Measurements from ENCODE around the gene KMT2B.
A peak's percentile ranks its signal among the peaks of the same experiment; 100 is the strongest.

The KMT2B gene

GRCh38 chr19:35718345-35719041, 690 bp downstream of the KMT2B start:
- Histone ChIP-seq H3K23ac (ENCODE audit: low read length in 2 of 2) (peak overlapping the region in 1 of 2 experiments; percentile 97), H4K8ac (ENCODE audit: low read length) (no peak overlapping the region), H3K14ac (ENCODE audit: low read length in 2 of 2) (peak overlapping the region; percentile 63 to 98), H3K4me2 (ENCODE audit: low read length, poor library complexity, severe bottlenecking) (peak overlapping the region; percentile 82), H2AFZ (ENCODE audit: low read depth, low read length) (no peak overlapping the region), H3K18ac (ENCODE audit: low read depth in 1 of 2, low read length in 2 of 2) (peak overlapping the region; percentile 74 to 84), H3K4ac (ENCODE audit: low read depth in 1 of 2, low read length in 2 of 2) (peak overlapping the region in 1 of 2 experiments; percentile 86), H2AK5ac (ENCODE audit: low read length, severe bottlenecking) (no peak overlapping the region), H3K4me3 (ENCODE audit: insufficient read depth in 1 of 2, low read depth in 1 of 2, low read length in 2 of 2) (peak overlapping the region; percentile 85 to 95), H3K9ac (ENCODE audit: low read length) (peak overlapping the region; percentile 92), H3K9me3 (ENCODE audit: control insufficient read depth, low read length) (no peaks in the 10 kb centered on the region), H3K27ac (ENCODE audit: low read length, poor library complexity, severe bottlenecking) (peak overlapping the region; percentile 33), H3K27me3 (ENCODE audit: control insufficient read depth in 1 of 2, insufficient read depth in 1 of 2, low read length in 2 of 2) (peaks cover 0 to 14% of the 10 kb centered on the region in 2 experiments), H3K36me3 (ENCODE audit: control insufficient read depth in 1 of 2, insufficient read depth in 2 of 2, low read depth in 1 of 2, low read length in 2 of 2) (peaks cover 30 to 40% of the 10 kb centered on the region in 2 experiments), H2BK12ac (ENCODE audit: low read length in 2 of 2) (no peak overlapping the region), H3K4me1 (ENCODE audit: control insufficient read depth, insufficient read depth, low read depth, low read length) (peaks cover 23% of the 10 kb centered on the region), H3K79me1 (replicated peaks; ENCODE audit: low read length, poor library complexity, severe bottlenecking) (peaks cover 38% of the 10 kb centered on the region), H2BK15ac (ENCODE audit: low read depth, poor library complexity, severe bottlenecking) (peak overlapping the region; percentile 95), H2BK120ac (ENCODE audit: low read depth, low read length) (peak overlapping the region; percentile 89), H4K91ac (ENCODE audit: low read length) (no peak overlapping the region), H2BK5ac (ENCODE audit: low read depth, low read length, poor library complexity, severe bottlenecking) (no peak overlapping the region)
- 4% methylated on average over 34 of the region's 42 CpGs for WGBS
- peak; percentile 30 for DNase-seq

DNA sequence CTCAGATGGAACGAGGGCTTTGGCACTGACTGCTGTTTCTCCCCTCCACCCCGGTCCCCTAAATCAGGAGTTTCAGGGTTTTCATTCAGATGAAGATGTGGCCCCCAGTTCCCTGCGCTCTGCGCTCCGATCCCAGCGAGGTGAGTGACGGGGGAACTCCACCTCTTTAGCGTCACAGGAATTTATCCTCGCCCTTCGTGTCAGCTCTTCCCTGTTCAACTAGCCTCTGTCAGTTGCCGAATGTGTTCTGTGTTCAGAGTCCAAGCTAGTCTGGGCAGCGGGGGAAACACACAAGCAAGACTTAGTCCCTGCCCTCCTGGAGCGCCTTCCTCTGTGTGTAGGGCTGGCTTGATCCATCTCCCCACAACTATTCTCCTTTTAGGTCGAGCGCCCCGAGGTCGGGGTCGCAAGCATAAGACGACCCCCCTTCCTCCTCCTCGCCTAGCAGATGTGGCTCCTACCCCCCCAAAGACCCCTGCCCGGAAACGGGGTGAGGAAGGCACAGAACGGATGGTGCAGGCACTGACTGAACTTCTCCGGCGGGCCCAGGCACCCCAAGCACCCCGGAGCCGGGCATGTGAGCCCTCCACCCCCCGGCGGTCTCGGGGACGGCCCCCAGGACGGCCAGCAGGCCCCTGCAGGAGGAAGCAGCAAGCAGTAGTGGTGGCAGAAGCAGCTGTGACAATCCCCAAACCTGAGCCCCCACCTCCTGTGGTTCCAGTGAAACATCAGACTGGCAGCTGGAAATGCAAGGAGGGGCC, 1.8 kb downstream of the KMT2B start:
- H3K4me3 ChIP-seq (ENCODE audit: insufficient read depth in 1 of 2, low read depth in 1 of 2, low read length in 2 of 2) = peak overlapping the region; percentile 4 to 95
- H2BK5ac ChIP-seq (ENCODE audit: low read depth, low read length, poor library complexity, severe bottlenecking) = no peak overlapping the region
- H2BK120ac ChIP-seq (ENCODE audit: low read depth, low read length) = no peak overlapping the region
- peak overlapping the region; percentile 83 for H2BK15ac ChIP-seq (ENCODE audit: low read depth, poor library complexity, severe bottlenecking)
- H3K36me3 ChIP-seq (ENCODE audit: control insufficient read depth in 1 of 2, insufficient read depth in 2 of 2, low read depth in 1 of 2, low read length in 2 of 2) = peaks cover 40 to 51% of the 10 kb centered on the region in 2 experiments
- H2AK5ac ChIP-seq (ENCODE audit: low read length, severe bottlenecking) = no peak overlapping the region
- no peak overlapping the region for H3K23ac ChIP-seq (ENCODE audit: low read length in 2 of 2)
- no peaks in the 10 kb centered on the region for H3K9me3 ChIP-seq (ENCODE audit: control insufficient read depth, low read length)
- WGBS = 94% methylated on average over 32 of the region's 32 CpGs
- no peak overlapping the region for H4K8ac ChIP-seq (ENCODE audit: low read length)
- H2AFZ ChIP-seq (ENCODE audit: low read depth, low read length) = no peak overlapping the region
- no peak overlapping the region for H3K27ac ChIP-seq (ENCODE audit: low read length, poor library complexity, severe bottlenecking)
- peaks cover 23% of the 10 kb centered on the region for H3K4me1 ChIP-seq (ENCODE audit: control insufficient read depth, insufficient read depth, low read depth, low read length)
- no peak for DNase-seq
- H3K27me3 ChIP-seq (ENCODE audit: control insufficient read depth in 1 of 2, insufficient read depth in 1 of 2, low read length in 2 of 2) = peaks cover 0 to 4% of the 10 kb centered on the region in 2 experiments
- H3K18ac ChIP-seq (ENCODE audit: low read depth in 1 of 2, low read length in 2 of 2) = no peak overlapping the region
- H2BK12ac ChIP-seq (ENCODE audit: low read length in 2 of 2) = no peak overlapping the region
- peaks cover 47% of the 10 kb centered on the region for H3K79me1 ChIP-seq (replicated peaks; ENCODE audit: low read length, poor library complexity, severe bottlenecking)
- H3K14ac ChIP-seq (ENCODE audit: low read length in 2 of 2) = no peak overlapping the region
- H3K9ac ChIP-seq (ENCODE audit: low read length) = peak overlapping the region; percentile 92
- H3K4me2 ChIP-seq (ENCODE audit: low read length, poor library complexity, severe bottlenecking) = peak overlapping the region; percentile 82
- H3K4ac ChIP-seq (ENCODE audit: low read depth in 1 of 2, low read length in 2 of 2) = no peak overlapping the region
- H4K91ac ChIP-seq (ENCODE audit: low read length) = no peak overlapping the region

- no peak overlapping the region for H2BK5ac ChIP-seq (ENCODE audit: low read depth, low read length, poor library complexity, severe bottlenecking)
- no peak overlapping the region for H3K4ac ChIP-seq (ENCODE audit: low read depth in 1 of 2, low read length in 2 of 2)
- peaks cover 23% of the 10 kb centered on the region for H3K4me1 ChIP-seq (ENCODE audit: control insufficient read depth, insufficient read depth, low read depth, low read length)
- no peak overlapping the region for H3K18ac ChIP-seq (ENCODE audit: low read depth in 1 of 2, low read length in 2 of 2)
- H3K9ac ChIP-seq (ENCODE audit: low read length) = no peak overlapping the region
- H3K9me3 ChIP-seq (ENCODE audit: control insufficient read depth, low read length) = no peaks in the 10 kb centered on the region
- no peak overlapping the region for H2AK5ac ChIP-seq (ENCODE audit: low read length, severe bottlenecking)
- peaks cover 46 to 57% of the 10 kb centered on the region in 2 experiments for H3K36me3 ChIP-seq (ENCODE audit: control insufficient read depth in 1 of 2, insufficient read depth in 2 of 2, low read depth in 1 of 2, low read length in 2 of 2)
- H3K23ac ChIP-seq (ENCODE audit: low read length in 2 of 2) = no peak overlapping the region
- no peak overlapping the region for H3K14ac ChIP-seq (ENCODE audit: low read length in 2 of 2)
- no peak for DNase-seq
- H2BK15ac ChIP-seq (ENCODE audit: low read depth, poor library complexity, severe bottlenecking) = no peak overlapping the region
- WGBS = 97% methylated on average over 8 of the region's 9 CpGs
- H2AFZ ChIP-seq (ENCODE audit: low read depth, low read length) = no peak overlapping the region
- peaks cover 50% of the 10 kb centered on the region for H3K79me1 ChIP-seq (replicated peaks; ENCODE audit: low read length, poor library complexity, severe bottlenecking)
- H3K27ac ChIP-seq (ENCODE audit: low read length, poor library complexity, severe bottlenecking) = no peak overlapping the region
- H2BK12ac ChIP-seq (ENCODE audit: low read length in 2 of 2) = no peak overlapping the region
- H3K4me2 ChIP-seq (ENCODE audit: low read length, poor library complexity, severe bottlenecking) = no peak overlapping the region
- H3K27me3 ChIP-seq (ENCODE audit: control insufficient read depth in 1 of 2, insufficient read depth in 1 of 2, low read length in 2 of 2) = no peaks in the 10 kb centered on the region
- no peak overlapping the region for H4K91ac ChIP-seq (ENCODE audit: low read length)
- H2BK120ac ChIP-seq (ENCODE audit: low read depth, low read length) = no peak overlapping the region
- no peak overlapping the region for H4K8ac ChIP-seq (ENCODE audit: low read length)
- H3K4me3 ChIP-seq (ENCODE audit: insufficient read depth in 1 of 2, low read depth in 1 of 2, low read length in 2 of 2) = no peak overlapping the region
Observed at GRCh38 chr19:35720163-35720524, 2.3 kb downstream of the KMT2B start.

- no peak overlapping the region for H2AK5ac ChIP-seq (ENCODE audit: low read length, severe bottlenecking)
- no peak overlapping the region for H3K4ac ChIP-seq (ENCODE audit: low read depth in 1 of 2, low read length in 2 of 2)
- over 99% methylated on average over 17 of the region's 17 CpGs for WGBS
Observed at GRCh38 chr19:35720648-35721047, 2.8 kb downstream of the KMT2B start.

More at GRCh38 chr19:35720648-35721047, 2.8 kb downstream of the KMT2B start:
- no peak overlapping the region for H4K8ac ChIP-seq (ENCODE audit: low read length)
- no peak overlapping the region for H3K9ac ChIP-seq (ENCODE audit: low read length)
- H4K91ac ChIP-seq (ENCODE audit: low read length) = no peak overlapping the region
- H3K4me2 ChIP-seq (ENCODE audit: low read length, poor library complexity, severe bottlenecking) = no peak overlapping the region
- no peak overlapping the region for H2BK5ac ChIP-seq (ENCODE audit: low read depth, low read length, poor library complexity, severe bottlenecking)
- H3K36me3 ChIP-seq (ENCODE audit: control insufficient read depth in 1 of 2, insufficient read depth in 2 of 2, low read depth in 1 of 2, low read length in 2 of 2) = peaks cover 51 to 62% of the 10 kb centered on the region in 2 experiments
- H2AFZ ChIP-seq (ENCODE audit: low read depth, low read length) = no peak overlapping the region
- H3K14ac ChIP-seq (ENCODE audit: low read length in 2 of 2) = no peak overlapping the region
- H3K18ac ChIP-seq (ENCODE audit: low read depth in 1 of 2, low read length in 2 of 2) = no peak overlapping the region
- no peaks in the 10 kb centered on the region for H3K9me3 ChIP-seq (ENCODE audit: control insufficient read depth, low read length)
- H3K27me3 ChIP-seq (ENCODE audit: control insufficient read depth in 1 of 2, insufficient read depth in 1 of 2, low read length in 2 of 2) = no peaks in the 10 kb centered on the region
- H2BK15ac ChIP-seq (ENCODE audit: low read depth, poor library complexity, severe bottlenecking) = no peak overlapping the region
- H2BK12ac ChIP-seq (ENCODE audit: low read length in 2 of 2) = no peak overlapping the region
- H3K79me1 ChIP-seq (replicated peaks; ENCODE audit: low read length, poor library complexity, severe bottlenecking) = peaks cover 50% of the 10 kb centered on the region
- DNase-seq = no peak
- no peak overlapping the region for H3K23ac ChIP-seq (ENCODE audit: low read length in 2 of 2)
- no peak overlapping the region for H3K27ac ChIP-seq (ENCODE audit: low read length, poor library complexity, severe bottlenecking)
- H3K4me3 ChIP-seq (ENCODE audit: insufficient read depth in 1 of 2, low read depth in 1 of 2, low read length in 2 of 2) = no peak overlapping the region
- no peak overlapping the region for H2BK120ac ChIP-seq (ENCODE audit: low read depth, low read length)
- peaks cover 22% of the 10 kb centered on the region for H3K4me1 ChIP-seq (ENCODE audit: control insufficient read depth, insufficient read depth, low read depth, low read length)

Data from mesenchymal stem cell (in vitro differentiated cells and primary cell).